SK-N-SH (cell line): Measurements from ENCODE around the gene OR12D2. TPM values are rescaled to one million over a fixed set of nuclear protein-coding genes. Genes with fewer than 3 reads are reported as not detected.

Source experiments
- CTCF ChIA-PET: fragments of 300-600, 350-600 bp; formaldehyde crosslinking; extraction: SDS; loops from one replicate; lab custom pipeline; 2021; lab: Yijun Ruan, JAX
- POLR2A ChIA-PET: fragments of 350-600 bp; sonication (Branson Sonifier 250); formaldehyde crosslinking; extraction: SDS; loops from one replicate; lab custom pipeline; 2020; ENCODE audit warnings: antibody characterized with exemption, inconsistent platforms; lab: Yijun Ruan, JAX
- DNase-seq: peaks from one replicate; pipeline ENCODE4 v3.0.0; 2012
- H2AFZ ChIP-seq: fragments of 200-600 bp; sonication (generic); 2 replicates; pipeline ENCODE4 v1.8.1; 2016; ENCODE audit warnings: antibody characterized with exemption, mild to moderate bottlenecking, low read depth
- H3F3A ChIP-seq: fragments of 200-600 bp; sonication (generic); replicated peaks from 2 replicates; pipeline ENCODE3; 2016; ENCODE audit warnings: antibody characterized with exemption, mild to moderate bottlenecking; ENCODE audit not compliant: insufficient read depth
- H3K27ac ChIP-seq, 2 experiments: fragments of 200-500 bp in 1 of 2; fragments of 200-600 bp in 1 of 2; sonication (Bioruptor generic) in 1 of 2; sonication (generic), shearing (Covaris generic) in 1 of 2; 2 replicates each; pipeline versions ENCODE4 v1.5.1 to v1.6.1; 2014 to 2016; ENCODE audit warnings: low read depth in 2 of 2, inconsistent platforms in 1 of 2, low read length in 1 of 2, mild to moderate bottlenecking in 1 of 2, mixed read lengths in 1 of 2
- H3K27me3 ChIP-seq: fragments of 200-600 bp; sonication (generic), shearing (Covaris generic); 2 replicates; pipeline ENCODE4 v1.6.1; 2016; ENCODE audit warnings: mixed run types; ENCODE audit not compliant: insufficient read depth
- H3K36me3 ChIP-seq, 2 experiments: fragments of 200-500 bp in 1 of 2; fragments of 200-600 bp in 1 of 2; sonication (Bioruptor generic) in 1 of 2; sonication (generic) in 1 of 2; replicated peaks in 1 of 2; 2 replicates each; pipeline versions ENCODE3 to v1.5.1; 2014 to 2016; ENCODE audit warnings: low read length in 1 of 2, mild to moderate bottlenecking in 1 of 2; ENCODE audit not compliant: insufficient read depth in 2 of 2, control insufficient read depth in 1 of 2
- H3K4me1 ChIP-seq, 2 experiments: fragments of 200-500 bp in 1 of 2; fragments of 200-600 bp in 1 of 2; sonication (Bioruptor generic) in 1 of 2; sonication (generic), shearing (Covaris generic) in 1 of 2; 2 replicates each; pipeline versions ENCODE4 v1.5.1 to v1.6.1; 2014 to 2016; ENCODE audit warnings: low read depth in 1 of 2, low read length in 1 of 2, mixed run types in 1 of 2; ENCODE audit not compliant: insufficient read depth in 2 of 2, control insufficient read depth in 1 of 2
- H3K4me2 ChIP-seq: fragments of 200-600 bp; sonication (generic), shearing (Covaris generic); 2 replicates; pipeline ENCODE4 v1.6.1; 2017; ENCODE audit warnings: mixed run types
- H3K4me3 ChIP-seq, 2 experiments: fragments of 200-500 bp in 1 of 2; fragments of 200-600 bp in 1 of 2; sonication (Bioruptor generic) in 1 of 2; sonication (generic), shearing (Covaris generic) in 1 of 2; 2 replicates each; pipeline versions ENCODE4 v1.5.1 to v1.8.1; 2014 to 2016; ENCODE audit warnings: low read depth in 2 of 2, inconsistent platforms in 1 of 2, low read length in 1 of 2, mild to moderate bottlenecking in 1 of 2, mixed read lengths in 1 of 2, moderate library complexity in 1 of 2
- H3K79me2 ChIP-seq: fragments of 200-600 bp; sonication (generic); 2 replicates; pipeline ENCODE4 v1.8.1; 2017; ENCODE audit warnings: mild to moderate bottlenecking; ENCODE audit not compliant: insufficient read depth
- H3K9ac ChIP-seq: fragments of 200-600 bp; sonication (generic); 2 replicates; pipeline ENCODE4 v1.6.1; 2017; ENCODE audit warnings: mixed run types
- H3K9me2 ChIP-seq: fragments of 200-600 bp; sonication (generic); 2 replicates; pipeline ENCODE4 v1.6.1; 2017; ENCODE audit warnings: mixed run types
- H3K9me3 ChIP-seq: fragments of 200-600 bp; sonication (generic); 2 replicates; pipeline ENCODE4 v1.6.1; 2017; ENCODE audit warnings: mixed run types, mild to moderate bottlenecking, moderate library complexity
- H4K20me1 ChIP-seq: fragments of 200-600 bp; sonication (generic); 2 replicates; pipeline ENCODE4 v1.6.1; 2017; ENCODE audit warnings: mild to moderate bottlenecking, mixed run types; ENCODE audit not compliant: insufficient read depth
- CTCF ChIP-seq: fragments of 200-600 bp; sonication (generic); IDR thresholded peaks from 2 replicates; pipeline ENCODE4 v1.6.1; 2017; ENCODE audit warnings: antibody characterized with exemption, mild to moderate bottlenecking, moderate library complexity
- FOXJ3 ChIP-seq: sonication (generic); formaldehyde crosslinking; IDR thresholded peaks from 2 replicates; pipeline ENCODE4 v1.5.1; 2020; ENCODE audit warnings: mild to moderate bottlenecking, missing genetic modification reagents
- MAX ChIP-seq: IDR thresholded peaks from 2 replicates; pipeline ENCODE4 v1.4.0; 2012; ENCODE audit warnings: low read depth
- MEF2A ChIP-seq: IDR thresholded peaks from 2 replicates; pipeline ENCODE4 v1.4.0; 2012; ENCODE audit warnings: low read depth, borderline replicate concordance
- POLR2AphosphoS5 ChIP-seq: IDR thresholded peaks from 2 replicates; pipeline ENCODE4 v1.6.1; 2012; ENCODE audit warnings: low read depth, low read length
- RAD21 ChIP-seq: IDR thresholded peaks from 2 replicates; pipeline ENCODE4 v1.6.1; 2012; ENCODE audit warnings: mild to moderate bottlenecking, low read length
- RFX5 ChIP-seq: IDR thresholded peaks from 2 replicates; pipeline ENCODE4 v1.6.1; 2012; ENCODE audit warnings: mild to moderate bottlenecking, improper control_type of control experiment, low read length
- RXRA ChIP-seq: IDR thresholded peaks from 2 replicates; pipeline ENCODE4 v1.4.0; 2012; ENCODE audit warnings: low read depth, mild to moderate bottlenecking, borderline replicate concordance
- SIN3A ChIP-seq: IDR thresholded peaks from 2 replicates; pipeline ENCODE4 v1.6.1; 2012; ENCODE audit warnings: low read depth, mild to moderate bottlenecking, low read length, moderate library complexity, borderline replicate concordance
- USF1 ChIP-seq: IDR thresholded peaks from 2 replicates; pipeline ENCODE4 v1.4.0; 2012; ENCODE audit warnings: low read depth, borderline replicate concordance
- USF2 ChIP-seq: fragments of 150-350 bp; IDR thresholded peaks from 2 replicates; pipeline ENCODE4 v1.6.1; 2017; ENCODE audit warnings: antibody characterized with exemption, low read length, low read depth, borderline replicate concordance
- YY1 ChIP-seq: IDR thresholded peaks from 2 replicates; pipeline ENCODE4 v1.4.0; 2012; ENCODE audit warnings: low read depth, mild to moderate bottlenecking
- ZBTB33 ChIP-seq: IDR thresholded peaks from 2 replicates; pipeline ENCODE4 v1.4.0; 2012; ENCODE audit warnings: low read depth, borderline replicate concordance
- WGBS: methylation state at CpG from one replicate; pipeline ENCODE4 v1.1.6; 2017; ENCODE audit warnings: low lambda C conversion rate; 5-methylcytosine and 5-hydroxymethylcytosine counted together
- polyA plus RNA-seq, 3 experiments: library from polyadenylated mRNA; depleted of rRNA; stranded (reverse); fragments of >200 nt; gene quantifications; 2 replicates each; pipeline ENCODE4 v1.2.3, GENCODE V29; 2012

Gene OR12D2
- polyA plus RNA-seq, 1 of the 3 experiments (the other 2 are of a cell fraction): not detected

- no peak overlapping the region for H3K4me3 ChIP-seq
- DNase-seq: no peak
- no peak overlapping the region for H3K4me2 ChIP-seq
- no peak overlapping the region for H2AFZ ChIP-seq
- no peaks in the 10 kb centered on the region for H3K27me3 ChIP-seq
- H3K9me2 ChIP-seq: no peaks in the 10 kb centered on the region
- WGBS: 0% methylated on average over 1 of the region's 1 CpG
- no peaks in the 10 kb centered on the region for H3K9me3 ChIP-seq
- no peaks in the 10 kb centered on the region for H3F3A ChIP-seq
- no peaks in the 10 kb centered on the region for H4K20me1 ChIP-seq
- H3K4me1 ChIP-seq: no peaks in the 10 kb centered on the region
- no peak overlapping the region for H3K9ac ChIP-seq
- TF ChIP-seq RFX5 (no peak), SIN3A (no peak), RXRA (no peak), YY1 (no peak), FOXJ3 (no peak), MAX (no peak), POLR2AphosphoS5 (no peak), MEF2A (no peak), ZBTB33 (no peak), RAD21 (no peak), USF2 (no peak), USF1 (no peak)
- H3K36me3 ChIP-seq: no peaks in the 10 kb centered on the region
- no peak overlapping the region for H3K27ac ChIP-seq
- H3K79me2 ChIP-seq: no peaks in the 10 kb centered on the region
- ChIA-PET POLR2A (no interaction called here), CTCF (no interaction called here)
Measured at GRCh38 chr6:29403801-29404200, 8.4 kb downstream of the OR12D2 start.

GRCh38 chr6:29414588-29414987, 19.2 kb downstream of the OR12D2 start, which contains the start of gene OR12D1:
OR12D1 (plus strand) TSS chr6:29414928.
- no peaks in the 10 kb centered on the region for H3K9me2 ChIP-seq
- no peak within 1 kb of the TSS for H3K4me2 ChIP-seq
- H3K9me3 ChIP-seq: no peaks in the 10 kb centered on the region
- H3K9ac ChIP-seq: no peak within 1 kb of the TSS
- ChIA-PET CTCF (no interaction called here), POLR2A (no interaction called here)
- no peaks in the 10 kb centered on the region for H3F3A ChIP-seq
- H2AFZ ChIP-seq: no peak within 1 kb of the TSS
- H3K27me3 ChIP-seq: no peaks in the 10 kb centered on the region
- H3K79me2 ChIP-seq: no peaks in the 10 kb centered on the region
- TF ChIP-seq CTCF (peak; percentile 24; the same call in 1 of the 2 replicates), SIN3A (no peak)
- H3K4me3 ChIP-seq: no peak within 1 kb of the TSS
- DNase-seq: no peak
- no peaks in the 10 kb centered on the region for H3K36me3 ChIP-seq
- no peaks in the 10 kb centered on the region for H3K4me1 ChIP-seq
- H4K20me1 ChIP-seq: no peaks in the 10 kb centered on the region
- H3K27ac ChIP-seq: no peak within 1 kb of the TSS
